ENCODE results near the gene MGAT4A. TPM values are rescaled to one million over a fixed set of nuclear protein-coding genes. Genes with fewer than 3 reads are reported as not detected.

Gene MGAT4A
- total RNA-seq, 1 donor from 2014 or later: 33.5 TPM

GRCh38 chr2:98743835-98744234, 12.9 kb upstream of the MGAT4A start:
- no peak overlapping the region for H3K27ac Mint-ChIP-seq
- no peak for DNase-seq (ENCODE audit: low spot score, unreplicated experiment)
- TF ChIP-seq CTCF (IDR thresholded peaks at IDR 0.05; ENCODE audit: unreplicated experiment): no peak
- no peaks in the 10 kb centered on the region for H3K36me3 Mint-ChIP-seq (ENCODE audit: insufficient read depth)
- peaks cover 6% of the 10 kb centered on the region for H3K27me3 Mint-ChIP-seq
- no peak overlapping the region for H3K4me3 Mint-ChIP-seq (ENCODE audit: low read depth)
- no peaks in the 10 kb centered on the region for H3K9me3 Mint-ChIP-seq (ENCODE audit: low read depth)
- no peaks in the 10 kb centered on the region for H3K4me1 Mint-ChIP-seq (ENCODE audit: low read depth)

GRCh38 chr2:98739020-98739419, 8.1 kb upstream of the MGAT4A start:
- Mint-ChIP-seq H3K4me3 (ENCODE audit: low read depth) (no peak overlapping the region), H3K36me3 (ENCODE audit: insufficient read depth) (no peaks in the 10 kb centered on the region), H3K4me1 (ENCODE audit: low read depth) (no peaks in the 10 kb centered on the region), H3K9me3 (ENCODE audit: low read depth) (no peaks in the 10 kb centered on the region), H3K27me3 (peaks cover 8% of the 10 kb centered on the region), H3K27ac (no peak overlapping the region)
- DNase-seq (ENCODE audit: low spot score, unreplicated experiment): no peak
- TF ChIP-seq CTCF (IDR thresholded peaks at IDR 0.05; ENCODE audit: unreplicated experiment): no peak

GRCh38 chr2:98738304-98738703, 7.4 kb upstream of the MGAT4A start:
- Mint-ChIP-seq H3K4me1 (ENCODE audit: low read depth) (no peaks in the 10 kb centered on the region), H3K27ac (no peak overlapping the region), H3K36me3 (ENCODE audit: insufficient read depth) (no peaks in the 10 kb centered on the region), H3K9me3 (ENCODE audit: low read depth) (no peaks in the 10 kb centered on the region), H3K4me3 (ENCODE audit: low read depth) (no peak overlapping the region), H3K27me3 (peaks cover 8% of the 10 kb centered on the region)
- DNase-seq (ENCODE audit: low spot score, unreplicated experiment): no peak
- no peak for TF ChIP-seq CTCF (IDR thresholded peaks at IDR 0.05; ENCODE audit: unreplicated experiment)

GRCh38 chr2:98737848-98738247, 6.9 kb upstream of the MGAT4A start:
- no peak for DNase-seq (ENCODE audit: low spot score, unreplicated experiment)
- no peak for TF ChIP-seq CTCF (IDR thresholded peaks at IDR 0.05; ENCODE audit: unreplicated experiment)
- H3K27ac Mint-ChIP-seq: no peak overlapping the region
- H3K9me3 Mint-ChIP-seq (ENCODE audit: low read depth): no peaks in the 10 kb centered on the region
- H3K4me3 Mint-ChIP-seq (ENCODE audit: low read depth): no peak overlapping the region
- H3K27me3 Mint-ChIP-seq: peaks cover 6% of the 10 kb centered on the region
- H3K36me3 Mint-ChIP-seq (ENCODE audit: insufficient read depth): no peaks in the 10 kb centered on the region
- no peaks in the 10 kb centered on the region for H3K4me1 Mint-ChIP-seq (ENCODE audit: low read depth)

- no peaks in the 10 kb centered on the region for H3K36me3 Mint-ChIP-seq (ENCODE audit: insufficient read depth)
- H3K4me3 Mint-ChIP-seq (ENCODE audit: low read depth): no peak overlapping the region
- no peak for DNase-seq (ENCODE audit: low spot score, unreplicated experiment)
- H3K4me1 Mint-ChIP-seq (ENCODE audit: low read depth): peaks cover 9% of the 10 kb centered on the region
- H3K27ac Mint-ChIP-seq: no peak overlapping the region
- no peaks in the 10 kb centered on the region for H3K9me3 Mint-ChIP-seq (ENCODE audit: low read depth)
- no peak for TF ChIP-seq CTCF (IDR thresholded peaks at IDR 0.05; ENCODE audit: unreplicated experiment)
- peaks cover 6% of the 10 kb centered on the region for H3K27me3 Mint-ChIP-seq
These were observed 5.5 kb upstream of the MGAT4A start for GRCh38 chr2:98736464-98736889.

Measured in progenitor cell of endocrine pancreas (in vitro differentiated cells).